HG03558 (cell line): ENCODE measurements around the gene FMO5.

Experiments
- ATAC-seq: cut with Tn5 transposase; IDR thresholded peaks from one replicate; pipeline ENCODE4 v1.9.1; 2021; ENCODE audit warnings: moderate number of reproducible peaks; ENCODE audit not compliant: unreplicated experiment; ENCODE audit errors: extremely low read depth

The FMO5 gene

DNA sequence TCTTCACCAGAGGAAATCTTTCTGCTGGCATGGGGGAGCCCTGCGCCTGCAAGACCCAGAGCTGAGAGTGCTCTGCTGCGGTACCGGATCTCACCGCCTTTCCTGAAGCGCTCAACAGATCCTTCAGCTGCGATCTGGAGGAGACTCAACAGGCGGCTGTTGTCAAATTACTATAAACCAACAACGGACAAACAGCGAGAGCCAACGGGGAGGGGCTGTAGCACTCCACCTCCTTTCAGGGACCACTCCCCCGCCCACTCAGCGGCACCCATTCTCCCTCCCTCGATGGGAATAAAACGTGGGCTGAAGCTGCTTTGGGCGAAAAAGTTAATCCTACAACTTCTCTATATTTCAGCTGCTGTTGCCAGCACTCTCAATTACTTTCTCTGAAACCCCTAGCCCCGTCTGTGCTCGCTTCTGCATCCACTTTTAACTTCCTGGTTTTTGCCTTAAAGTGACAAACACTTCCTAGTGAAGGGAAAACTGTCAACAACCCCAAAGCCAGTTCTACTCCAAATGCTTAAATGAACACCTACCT, at the start of gene FMO5:
TSS of gene FMO5 (minus strand) at position 147 of the 538 bp plus-strand sequence. CDS start 310 bp downstream, outside the sequence.
- no peak for ATAC-seq

- ATAC-seq = no peak
Measured at GRCh38 chr1:147273409-147274336, 48.5 kb upstream of the FMO5 start.

DNA sequence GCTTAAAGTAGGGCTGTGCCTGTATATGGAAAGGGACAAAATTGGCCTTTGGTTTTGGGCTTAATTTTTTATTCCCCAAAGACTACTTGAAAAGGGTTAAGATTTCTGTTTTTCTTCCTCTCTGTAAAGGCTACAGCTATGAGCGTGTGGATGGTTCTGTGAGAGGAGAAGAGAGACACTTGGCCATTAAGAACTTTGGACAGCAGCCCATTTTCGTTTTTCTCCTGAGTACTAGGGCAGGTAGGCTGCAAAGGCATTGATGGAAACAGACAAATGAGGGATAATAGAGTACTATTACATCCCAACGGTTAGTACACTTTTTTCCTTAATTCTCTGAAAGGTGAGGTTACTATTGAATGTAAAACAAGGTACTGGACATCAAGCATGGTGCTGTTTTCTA, 46.9 kb upstream of the FMO5 start:
- no peak for ATAC-seq

- ATAC-seq = no peak
Measured at GRCh38 chr1:147270721-147271120, 45.6 kb upstream of the FMO5 start.

DNA sequence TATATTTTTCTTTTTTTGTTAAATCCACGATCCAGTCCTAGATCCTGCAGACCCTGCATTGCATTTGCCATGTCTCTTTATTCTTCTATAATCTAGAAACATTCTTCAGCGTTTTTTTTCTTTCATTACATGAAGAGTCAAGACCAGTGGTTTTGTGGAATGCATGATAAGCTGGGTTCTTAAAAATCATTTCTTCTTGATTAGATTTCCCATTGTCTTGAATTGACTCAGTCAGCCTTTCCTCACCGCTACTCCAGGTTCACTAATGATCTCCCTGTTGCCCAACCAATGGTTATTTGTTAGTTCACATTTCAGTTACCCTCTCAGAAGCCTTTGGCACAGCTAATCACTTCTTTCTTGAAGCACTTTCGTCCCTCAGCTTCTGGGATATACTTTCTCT, 42.6 kb upstream of the FMO5 start:
- no peak for ATAC-seq

- no peak for ATAC-seq
Measured at GRCh38 chr1:147266381-147266780, 41.2 kb upstream of the FMO5 start.

DNA sequence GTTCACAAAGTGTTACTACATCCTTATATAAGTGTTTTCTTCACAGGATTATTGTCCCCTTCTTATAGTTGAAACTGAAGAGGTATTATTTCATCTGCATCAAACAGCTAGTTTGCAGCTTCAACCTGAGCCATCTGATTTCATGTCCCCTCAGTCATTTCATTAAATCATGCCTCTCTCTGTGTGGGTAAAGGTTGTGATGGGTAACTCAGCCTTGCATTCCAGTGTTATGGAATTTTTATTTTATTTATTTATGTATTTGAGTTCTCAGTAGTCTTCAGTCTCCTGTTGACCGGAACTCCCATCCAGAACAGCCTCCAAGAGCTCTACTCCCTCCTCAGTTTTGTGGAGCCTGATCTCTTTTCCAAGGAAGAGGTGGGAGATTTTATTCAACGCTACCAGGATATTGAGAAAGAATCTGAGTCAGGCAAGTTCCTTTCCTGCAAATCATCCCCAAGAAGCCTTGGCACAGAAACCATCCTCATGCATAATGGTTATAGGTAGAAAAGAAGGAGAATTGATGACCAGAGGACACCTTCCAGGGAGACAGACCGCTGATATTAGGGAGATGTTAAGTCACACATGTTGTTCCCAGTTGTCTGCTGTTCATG, 39.1 kb upstream of the FMO5 start:
- ATAC-seq = no peak

DNA sequence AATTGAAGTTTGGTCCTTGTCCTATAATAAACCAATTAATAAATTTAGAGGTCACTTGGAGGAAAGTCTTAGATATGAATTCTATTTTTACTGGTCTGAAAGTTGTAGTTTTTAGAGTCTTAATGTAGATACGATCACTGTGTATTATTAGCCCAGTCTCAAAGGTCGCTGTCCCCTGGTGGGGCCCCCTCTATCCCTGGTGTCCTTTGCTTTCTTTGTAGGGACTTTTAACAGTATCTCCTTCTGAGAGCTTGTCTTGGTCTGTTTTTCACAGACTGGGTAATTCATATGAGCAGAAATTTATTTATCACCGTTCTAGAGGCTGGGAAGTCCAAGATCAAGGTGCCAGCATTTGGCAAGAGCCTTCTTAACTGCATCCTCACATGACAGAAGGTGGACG, 35.8 kb upstream of the FMO5 start:
- no peak for ATAC-seq

GRCh38 chr1:147252540-147252939, 27.4 kb upstream of the FMO5 start:
- ATAC-seq = no peak

- no peak for ATAC-seq
Measured at GRCh38 chr1:147247656-147248238, 22.6 kb upstream of the FMO5 start.

DNA sequence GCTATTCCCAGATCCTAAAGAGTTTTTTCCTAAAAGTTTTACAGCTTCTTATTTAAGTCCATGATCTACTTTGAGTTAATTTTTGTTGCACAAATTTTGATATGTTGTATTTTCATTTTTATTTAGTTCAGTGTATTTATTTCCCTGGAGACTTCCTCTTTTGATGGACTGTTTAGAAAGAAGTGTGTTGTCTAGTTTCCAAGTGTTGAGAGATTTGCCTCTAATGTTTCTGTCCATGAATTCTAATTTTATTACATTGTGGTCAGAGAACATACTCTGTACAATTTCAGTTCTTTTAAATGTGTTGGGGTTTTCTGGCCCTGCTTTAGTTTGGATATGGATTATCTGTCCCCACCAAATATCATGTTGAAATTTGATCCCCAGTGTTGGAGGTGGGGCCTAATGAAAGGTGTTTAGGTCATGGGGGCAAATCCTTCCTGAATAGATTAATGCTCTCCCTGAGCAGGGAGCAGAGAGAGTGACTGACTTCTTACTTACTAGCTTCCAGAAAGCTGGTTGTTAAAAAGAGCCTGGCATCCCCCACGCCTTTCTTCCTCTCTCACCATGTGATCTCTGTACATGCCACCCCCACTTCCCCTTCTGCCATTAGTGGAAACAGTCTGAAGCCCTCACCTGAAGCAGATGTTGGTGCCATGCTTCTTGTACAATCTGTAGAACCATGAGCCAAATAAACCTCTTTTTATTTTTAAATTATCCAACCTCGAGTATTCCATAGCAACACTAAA, 21.9 kb upstream of the FMO5 start:
- no peak for ATAC-seq

GRCh38 chr1:147246044-147246690, 21.0 kb upstream of the FMO5 start:
- ATAC-seq = no peak

GRCh38 chr1:147245586-147246021, 20.5 kb upstream of the FMO5 start:
- ATAC-seq = no peak

DNA sequence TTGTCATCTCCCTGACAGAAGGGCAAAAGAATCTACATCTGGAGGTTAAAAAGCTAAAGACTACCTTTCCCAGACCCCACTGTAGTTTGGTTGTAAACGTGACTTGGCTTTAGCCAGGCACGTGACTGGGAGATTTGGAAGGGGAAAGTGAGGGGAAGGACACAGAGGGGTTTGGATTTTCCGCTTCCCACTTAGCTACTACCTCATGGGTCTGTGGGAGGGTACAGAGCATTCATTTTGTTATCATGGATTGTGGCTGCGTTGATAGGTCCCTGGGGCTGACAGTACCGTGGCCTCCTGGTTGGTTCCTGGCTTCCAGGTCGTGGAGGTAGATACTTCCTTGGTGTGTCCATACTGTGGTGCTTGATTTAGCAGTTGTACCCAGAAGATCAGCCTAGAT, 20.0 kb upstream of the FMO5 start:
- no peak for ATAC-seq

- ATAC-seq = no peak
Measured at GRCh38 chr1:147243841-147244240, 18.7 kb upstream of the FMO5 start.

GRCh38 chr1:147243228-147243685, 18.1 kb upstream of the FMO5 start:
- no peak for ATAC-seq

GRCh38 chr1:147242449-147243227, 17.5 kb upstream of the FMO5 start, which contains the start of gene CHD1L:
Gene CHD1L, plus strand, starts transcription at chr1:147242684. Its CDS starts 20 bp downstream, at chr1:147242704.
- ATAC-seq = peak; percentile 79

- ATAC-seq = no peak
Measured at GRCh38 chr1:147241934-147242448, 16.9 kb upstream of the FMO5 start.
